Astrocyte (in vitro differentiated cells and primary cell): ENCODE data around the gene BCL3.

Experiments used
- EZH2 ChIP-seq: IDR thresholded peaks from 2 replicates; pipeline ENCODE4 v1.6.1; 2012; ENCODE audit warnings: mild to moderate bottlenecking, low read length, inconsistent platforms; ENCODE audit not compliant: insufficient read depth
- TF ChIP-seq, protein P1 (sequence below): IDR thresholded peaks from 2 replicates; pipeline ENCODE4 v1.5.1; 2011; ENCODE audit warnings: low read depth, mild to moderate bottlenecking, inconsistent platforms, low read length, moderate library complexity; ENCODE audit not compliant: insufficient read depth

DNA sequence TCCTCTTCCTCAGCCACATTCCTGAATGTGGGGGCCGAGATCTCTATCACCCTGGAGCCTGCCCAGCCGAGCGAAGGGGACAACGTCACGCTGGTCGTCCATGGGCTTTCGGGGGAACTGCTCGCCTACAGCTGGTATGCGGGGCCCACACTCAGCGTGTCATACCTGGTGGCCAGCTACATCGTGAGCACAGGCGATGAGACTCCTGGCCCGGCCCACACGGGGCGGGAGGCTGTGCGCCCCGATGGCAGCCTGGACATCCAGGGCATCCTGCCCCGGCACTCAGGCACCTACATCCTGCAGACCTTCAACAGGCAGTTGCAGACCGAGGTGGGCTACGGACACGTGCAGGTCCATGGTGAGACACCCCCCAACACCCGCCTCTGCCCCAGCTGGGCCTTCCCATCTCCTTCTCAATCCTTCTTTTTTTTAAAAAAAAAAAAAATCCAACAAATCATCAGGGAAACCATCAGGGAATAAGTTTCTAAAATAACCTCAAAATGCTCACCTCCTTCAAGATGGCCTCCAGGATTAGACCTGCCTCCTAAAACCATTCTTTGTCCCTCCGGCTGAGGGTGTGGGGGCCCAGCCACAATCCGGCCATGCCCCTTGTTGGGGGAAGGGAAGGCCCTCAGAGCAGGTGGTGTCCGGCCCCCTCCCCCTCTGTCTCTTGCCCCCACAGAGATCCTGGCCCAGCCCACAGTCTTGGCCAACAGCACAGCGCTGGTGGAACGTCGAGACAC, 45.0 kb upstream of the BCL3 start:
- TF ChIP-seq, protein P1, sequence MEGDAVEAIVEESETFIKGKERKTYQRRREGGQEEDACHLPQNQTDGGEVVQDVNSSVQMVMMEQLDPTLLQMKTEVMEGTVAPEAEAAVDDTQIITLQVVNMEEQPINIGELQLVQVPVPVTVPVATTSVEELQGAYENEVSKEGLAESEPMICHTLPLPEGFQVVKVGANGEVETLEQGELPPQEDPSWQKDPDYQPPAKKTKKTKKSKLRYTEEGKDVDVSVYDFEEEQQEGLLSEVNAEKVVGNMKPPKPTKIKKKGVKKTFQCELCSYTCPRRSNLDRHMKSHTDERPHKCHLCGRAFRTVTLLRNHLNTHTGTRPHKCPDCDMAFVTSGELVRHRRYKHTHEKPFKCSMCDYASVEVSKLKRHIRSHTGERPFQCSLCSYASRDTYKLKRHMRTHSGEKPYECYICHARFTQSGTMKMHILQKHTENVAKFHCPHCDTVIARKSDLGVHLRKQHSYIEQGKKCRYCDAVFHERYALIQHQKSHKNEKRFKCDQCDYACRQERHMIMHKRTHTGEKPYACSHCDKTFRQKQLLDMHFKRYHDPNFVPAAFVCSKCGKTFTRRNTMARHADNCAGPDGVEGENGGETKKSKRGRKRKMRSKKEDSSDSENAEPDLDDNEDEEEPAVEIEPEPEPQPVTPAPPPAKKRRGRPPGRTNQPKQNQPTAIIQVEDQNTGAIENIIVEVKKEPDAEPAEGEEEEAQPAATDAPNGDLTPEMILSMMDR: no peak
- TF ChIP-seq EZH2: no peak
